Measurements from ENCODE around the gene APLNR. TPM values are rescaled to one million over a fixed set of nuclear protein-coding genes. Genes with fewer than 3 reads are reported as not detected.

Gene APLNR
- total and polyA plus RNA-seq, 10 of the 15 experiments (the other 5 are each of a cell fraction or from before 2014, with no cell fraction given) = 0.11 TPM; not detected in 9

Other genes starting within 250 kb of the APLNR start
Only the 7 nearest of the 9 such genes appear.
- gene LRRC55, start 55.3 kb downstream of the APLNR start, total RNA-seq (2014; rRNA removed) = not detected in 2 replicates
- gene LRRC55, start 55.3 kb downstream of the APLNR start, total RNA-seq (2014; rRNA removed; fragmentation: Illumina TruSeq; extraction: Trizol) = not detected in 2 replicates
- not detected in 2 replicates for gene LRRC55, start 55.3 kb downstream of the APLNR start, total RNA-seq (2021)
- 0.04 TPM in 2 replicates for gene LRRC55, start 55.3 kb downstream of the APLNR start, polyA plus RNA-seq (2011; rRNA removed)
- gene LRRC55, start 55.3 kb downstream of the APLNR start, polyA plus RNA-seq (2014; fragmentation: Illumina TruSeq; extraction: Trizol) = 0.01 TPM in 1 of 2 replicates, not detected in the other
- not detected for gene LRRC55, start 55.3 kb downstream of the APLNR start, polyA plus RNA-seq (2014; fragmentation: Nextera tagmentation; extraction: Ambion mirVana)
- not detected in 2 replicates for gene LRRC55, start 55.3 kb downstream of the APLNR start, polyA plus RNA-seq (2014; rRNA removed)
- gene LRRC55, start 55.3 kb downstream of the APLNR start, polyA plus RNA-seq (2016; fragmentation: Nextera tagmentation; extraction: Ambion mirVana) = not detected
- gene TNKS1BP1, start 87.7 kb upstream of the APLNR start, total RNA-seq (2014; rRNA removed) = 4.8 and 5.6 TPM in 2 replicates
- 2.2 and 3.1 TPM in 2 replicates for gene TNKS1BP1, start 87.7 kb upstream of the APLNR start, total RNA-seq (2014; rRNA removed; fragmentation: Illumina TruSeq; extraction: Trizol)
- gene TNKS1BP1, start 87.7 kb upstream of the APLNR start, total RNA-seq (2021) = 12.5 and 15.8 TPM in 2 replicates
- gene TNKS1BP1, start 87.7 kb upstream of the APLNR start, polyA plus RNA-seq (2011; rRNA removed) = 3.5 and 4.4 TPM in 2 replicates
- 4.9 and 7.3 TPM in 2 replicates for gene TNKS1BP1, start 87.7 kb upstream of the APLNR start, polyA plus RNA-seq (2014; fragmentation: Illumina TruSeq; extraction: Trizol)
- gene TNKS1BP1, start 87.7 kb upstream of the APLNR start, polyA plus RNA-seq (2014; fragmentation: Nextera tagmentation; extraction: Ambion mirVana) = under 1 TPM; 0.26 to 0.47 TPM
- 5.2 and 6.8 TPM in 2 replicates for gene TNKS1BP1, start 87.7 kb upstream of the APLNR start, polyA plus RNA-seq (2014; rRNA removed)
- 1 to 10 TPM; 2.1 to 4.1 TPM for gene TNKS1BP1, start 87.7 kb upstream of the APLNR start, polyA plus RNA-seq (2016; fragmentation: Nextera tagmentation; extraction: Ambion mirVana)
- 130 and 132 TPM in 2 replicates for gene SSRP1, start 98.6 kb upstream of the APLNR start, total RNA-seq (2014; rRNA removed)
- gene SSRP1, start 98.6 kb upstream of the APLNR start, total RNA-seq (2014; rRNA removed; fragmentation: Illumina TruSeq; extraction: Trizol) = 188 and 207 TPM in 2 replicates
- gene SSRP1, start 98.6 kb upstream of the APLNR start, total RNA-seq (2021) = 174 and 183 TPM in 2 replicates
- gene SSRP1, start 98.6 kb upstream of the APLNR start, polyA plus RNA-seq (2011; rRNA removed) = 135 and 217 TPM in 2 replicates
- gene SSRP1, start 98.6 kb upstream of the APLNR start, polyA plus RNA-seq (2014; fragmentation: Illumina TruSeq; extraction: Trizol) = 279 and 333 TPM in 2 replicates
- gene SSRP1, start 98.6 kb upstream of the APLNR start, polyA plus RNA-seq (2014; fragmentation: Nextera tagmentation; extraction: Ambion mirVana) = 100 to 1,000 TPM in 1 of 2 experiments, 10 to 100 TPM in 1; 74.3 to 119 TPM
- gene SSRP1, start 98.6 kb upstream of the APLNR start, polyA plus RNA-seq (2014; rRNA removed) = 143 and 145 TPM in 2 replicates
- gene SSRP1, start 98.6 kb upstream of the APLNR start, polyA plus RNA-seq (2016; fragmentation: Nextera tagmentation; extraction: Ambion mirVana) = 10 to 100 TPM; 73.6 to 79.6 TPM
- gene P2RX3, start 101.1 kb upstream of the APLNR start, total RNA-seq (2014; rRNA removed) = not detected in 2 replicates
- not detected in 2 replicates for gene P2RX3, start 101.1 kb upstream of the APLNR start, total RNA-seq (2014; rRNA removed; fragmentation: Illumina TruSeq; extraction: Trizol)
- not detected in 2 replicates for gene P2RX3, start 101.1 kb upstream of the APLNR start, total RNA-seq (2021)
- 0.05 TPM in 1 of 2 replicates, not detected in the other for gene P2RX3, start 101.1 kb upstream of the APLNR start, polyA plus RNA-seq (2011; rRNA removed)
- gene P2RX3, start 101.1 kb upstream of the APLNR start, polyA plus RNA-seq (2014; fragmentation: Illumina TruSeq; extraction: Trizol) = not detected in 2 replicates
- not detected for gene P2RX3, start 101.1 kb upstream of the APLNR start, polyA plus RNA-seq (2014; fragmentation: Nextera tagmentation; extraction: Ambion mirVana)
- 0.12 TPM in 1 of 2 replicates, not detected in the other for gene P2RX3, start 101.1 kb upstream of the APLNR start, polyA plus RNA-seq (2014; rRNA removed)
- gene P2RX3, start 101.1 kb upstream of the APLNR start, polyA plus RNA-seq (2016; fragmentation: Nextera tagmentation; extraction: Ambion mirVana) = not detected
- not detected in 2 replicates for gene PRG3, start 143.9 kb upstream of the APLNR start, total RNA-seq (2014; rRNA removed)
- not detected in 2 replicates for gene PRG3, start 143.9 kb upstream of the APLNR start, total RNA-seq (2014; rRNA removed; fragmentation: Illumina TruSeq; extraction: Trizol)
- not detected in 2 replicates for gene PRG3, start 143.9 kb upstream of the APLNR start, total RNA-seq (2021)
- gene PRG3, start 143.9 kb upstream of the APLNR start, polyA plus RNA-seq (2011; rRNA removed) = not detected in 2 replicates
- gene PRG3, start 143.9 kb upstream of the APLNR start, polyA plus RNA-seq (2014; fragmentation: Illumina TruSeq; extraction: Trizol) = not detected in 2 replicates
- not detected for gene PRG3, start 143.9 kb upstream of the APLNR start, polyA plus RNA-seq (2014; fragmentation: Nextera tagmentation; extraction: Ambion mirVana)
- gene PRG3, start 143.9 kb upstream of the APLNR start, polyA plus RNA-seq (2014; rRNA removed) = not detected in 2 replicates
- not detected for gene PRG3, start 143.9 kb upstream of the APLNR start, polyA plus RNA-seq (2016; fragmentation: Nextera tagmentation; extraction: Ambion mirVana)
- gene PRG2, start 153.4 kb upstream of the APLNR start, total RNA-seq (2014; rRNA removed) = 0.68 TPM in 1 of 2 replicates, not detected in the other
- 0.41 TPM in 1 of 2 replicates, not detected in the other for gene PRG2, start 153.4 kb upstream of the APLNR start, total RNA-seq (2014; rRNA removed; fragmentation: Illumina TruSeq; extraction: Trizol)
- gene PRG2, start 153.4 kb upstream of the APLNR start, total RNA-seq (2021) = 1.7 and 2.0 TPM in 2 replicates
- gene PRG2, start 153.4 kb upstream of the APLNR start, polyA plus RNA-seq (2011; rRNA removed) = 0.23 and 0.43 TPM in 2 replicates
- 0.10 TPM in 1 of 2 replicates, not detected in the other for gene PRG2, start 153.4 kb upstream of the APLNR start, polyA plus RNA-seq (2014; fragmentation: Illumina TruSeq; extraction: Trizol)
- gene PRG2, start 153.4 kb upstream of the APLNR start, polyA plus RNA-seq (2014; fragmentation: Nextera tagmentation; extraction: Ambion mirVana) = 1 to 10 TPM in 1 of 2 experiments, under 1 TPM in 1; 0.88 to 1.0 TPM
- 0.25 and 0.40 TPM in 2 replicates for gene PRG2, start 153.4 kb upstream of the APLNR start, polyA plus RNA-seq (2014; rRNA removed)
- gene PRG2, start 153.4 kb upstream of the APLNR start, polyA plus RNA-seq (2016; fragmentation: Nextera tagmentation; extraction: Ambion mirVana) = under 1 TPM in 1 of 2 experiments, not detected in 1; 0.19 TPM
- gene SLC43A3, start 189.9 kb upstream of the APLNR start, total RNA-seq (2014; rRNA removed) = 104 and 112 TPM in 2 replicates
- 79.7 and 80.2 TPM in 2 replicates for gene SLC43A3, start 189.9 kb upstream of the APLNR start, total RNA-seq (2014; rRNA removed; fragmentation: Illumina TruSeq; extraction: Trizol)
- 147 and 158 TPM in 2 replicates for gene SLC43A3, start 189.9 kb upstream of the APLNR start, total RNA-seq (2021)
- gene SLC43A3, start 189.9 kb upstream of the APLNR start, polyA plus RNA-seq (2011; rRNA removed) = 129 and 237 TPM in 2 replicates
- 153 and 168 TPM in 2 replicates for gene SLC43A3, start 189.9 kb upstream of the APLNR start, polyA plus RNA-seq (2014; fragmentation: Illumina TruSeq; extraction: Trizol)
- gene SLC43A3, start 189.9 kb upstream of the APLNR start, polyA plus RNA-seq (2014; fragmentation: Nextera tagmentation; extraction: Ambion mirVana) = 10 to 100 TPM; 37.5 to 79.9 TPM
- gene SLC43A3, start 189.9 kb upstream of the APLNR start, polyA plus RNA-seq (2014; rRNA removed) = 107 and 111 TPM in 2 replicates
- gene SLC43A3, start 189.9 kb upstream of the APLNR start, polyA plus RNA-seq (2016; fragmentation: Nextera tagmentation; extraction: Ambion mirVana) = 100 to 1,000 TPM; 189 to 200 TPM